Gastroesophageal sphincter (tissue), 3 donors: Measurements from ENCODE around the gene TEKT1.

Source experiments
- EP300 ChIP-seq: sonication (generic); formaldehyde crosslinking; IDR thresholded peaks from one replicate; pipeline ENCODE4 v1.6.1; 2017; ENCODE audit warnings: antibody characterized with exemption, mild to moderate bottlenecking
- POLR2A ChIP-seq, 2 donors: fragments of 450-650 bp; IDR thresholded peaks; one replicate each; pipeline ENCODE4 v1.6.1; 2017; ENCODE audit warnings: antibody characterized with exemption in 2 of 2, mild to moderate bottlenecking in 2 of 2, moderate library complexity in 1 of 2
- POLR2AphosphoS5 ChIP-seq: sonication (generic); formaldehyde crosslinking; IDR thresholded peaks from one replicate; pipeline ENCODE4 v1.6.1; 2017; ENCODE audit warnings: antibody characterized with exemption
- TF ChIP-seq, protein P1 (sequence below), 4 experiments: fragments of 200-600 bp in 2 of 4; fragments of 450-650 bp in 2 of 4; sonication (generic) in 1 of 4; IDR thresholded peaks; one replicate each; pipeline ENCODE4 v1.5.1; 2017 to 2019; ENCODE audit warnings: antibody characterized with exemption in 4 of 4, mild to moderate bottlenecking in 2 of 4, moderate library complexity in 2 of 4

DNA sequence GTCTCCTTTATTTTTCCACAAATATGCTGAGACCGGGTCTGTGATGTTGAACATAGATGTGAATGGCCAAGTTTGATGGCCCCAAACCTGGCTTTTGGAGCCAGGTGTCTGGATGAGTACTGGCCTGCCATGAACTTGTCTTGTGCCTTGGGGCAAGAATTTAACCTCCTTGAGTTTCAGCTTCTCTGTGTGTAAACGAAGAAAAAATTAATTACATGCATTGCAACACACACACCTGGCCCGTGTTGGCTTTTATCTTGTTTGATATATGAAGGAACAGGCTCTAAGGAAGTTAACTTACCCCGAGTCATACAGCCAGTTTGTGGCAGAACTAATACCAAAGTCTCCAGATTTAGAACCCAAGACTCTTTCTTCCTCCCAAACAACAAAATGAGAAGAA lies 42.4 kb downstream of the TEKT1 start:
- TF ChIP-seq, protein P1, sequence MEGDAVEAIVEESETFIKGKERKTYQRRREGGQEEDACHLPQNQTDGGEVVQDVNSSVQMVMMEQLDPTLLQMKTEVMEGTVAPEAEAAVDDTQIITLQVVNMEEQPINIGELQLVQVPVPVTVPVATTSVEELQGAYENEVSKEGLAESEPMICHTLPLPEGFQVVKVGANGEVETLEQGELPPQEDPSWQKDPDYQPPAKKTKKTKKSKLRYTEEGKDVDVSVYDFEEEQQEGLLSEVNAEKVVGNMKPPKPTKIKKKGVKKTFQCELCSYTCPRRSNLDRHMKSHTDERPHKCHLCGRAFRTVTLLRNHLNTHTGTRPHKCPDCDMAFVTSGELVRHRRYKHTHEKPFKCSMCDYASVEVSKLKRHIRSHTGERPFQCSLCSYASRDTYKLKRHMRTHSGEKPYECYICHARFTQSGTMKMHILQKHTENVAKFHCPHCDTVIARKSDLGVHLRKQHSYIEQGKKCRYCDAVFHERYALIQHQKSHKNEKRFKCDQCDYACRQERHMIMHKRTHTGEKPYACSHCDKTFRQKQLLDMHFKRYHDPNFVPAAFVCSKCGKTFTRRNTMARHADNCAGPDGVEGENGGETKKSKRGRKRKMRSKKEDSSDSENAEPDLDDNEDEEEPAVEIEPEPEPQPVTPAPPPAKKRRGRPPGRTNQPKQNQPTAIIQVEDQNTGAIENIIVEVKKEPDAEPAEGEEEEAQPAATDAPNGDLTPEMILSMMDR (IDR thresholded peaks at IDR 0.05): no peak
- TF ChIP-seq POLR2A (IDR thresholded peaks at IDR 0.05) (no peak), POLR2AphosphoS5 (no peak), EP300 (no peak)
